Fibroblast of pulmonary artery (primary cell): ENCODE data around the gene SHLD1.
"Not testable (repeated sequence)": the region's sequence is repeated elsewhere in the genome, so short reads cannot be mapped to it uniquely, and the experiment has no call there.

Experiments
- DNase-seq: peaks from one replicate; pipeline ENCODE4 v3.0.0-alpha.2; 2010; ENCODE audit warnings: low read depth
- H3K4me3 ChIP-seq: replicated peaks from 2 replicates; pipeline ENCODE4 v1.5.1; 2011; ENCODE audit warnings: low read depth, mild to moderate bottlenecking, control low read depth, low read length, moderate library complexity
- TF ChIP-seq, protein P1 (sequence below): IDR thresholded peaks from 2 replicates; pipeline ENCODE4 v1.5.1; 2011; ENCODE audit warnings: mild to moderate bottlenecking, control low read depth, low read length, inconsistent platforms; ENCODE audit errors: missing control alignments

Gene SHLD1

DNA sequence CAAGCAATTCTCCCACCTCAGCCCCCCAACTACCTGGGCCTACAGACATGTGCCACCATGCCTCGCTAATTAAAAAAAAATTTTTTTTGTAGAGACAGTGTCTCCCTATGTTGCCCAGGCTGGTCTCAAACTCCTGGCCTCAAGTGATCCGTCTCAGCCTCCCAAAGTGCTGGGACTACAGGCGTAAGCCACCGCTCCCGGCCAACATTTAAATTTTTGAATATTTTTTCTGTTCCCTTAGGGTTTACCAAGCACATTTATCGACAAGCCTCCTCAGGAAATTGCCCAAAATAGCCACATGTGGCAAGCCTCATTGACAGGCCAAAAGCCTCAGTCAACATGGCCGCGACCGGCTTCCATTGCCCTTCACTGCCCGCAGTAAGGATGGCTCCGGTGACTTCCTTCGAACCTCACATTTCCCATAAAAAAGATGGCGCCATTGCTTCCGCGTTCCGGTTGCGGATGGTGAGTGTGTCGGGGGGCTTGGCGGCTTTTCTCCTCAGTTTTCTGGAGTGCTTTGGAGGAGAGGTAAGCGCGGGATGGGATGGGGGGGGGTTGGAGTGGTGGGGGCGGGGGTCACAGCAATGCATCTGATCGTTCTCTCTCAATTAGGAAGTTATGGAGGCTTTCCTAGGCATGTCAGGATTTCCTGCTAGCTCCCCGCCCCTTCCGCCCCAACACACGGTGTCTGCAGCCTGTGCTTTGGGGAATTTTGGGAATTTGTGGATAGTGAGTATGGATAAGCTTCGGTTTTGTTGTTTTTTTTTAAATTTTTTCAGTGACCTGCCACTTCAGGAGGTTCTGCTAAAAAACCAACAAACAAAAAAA lies at the start of gene SHLD1:
Gene SHLD1, plus strand, starts transcription at position 450 of the 828 bp plus-strand sequence. CDS start 22,465 bp downstream, outside the sequence.
- DNase-seq, result peak; percentile 92
- TF ChIP-seq, protein P1, sequence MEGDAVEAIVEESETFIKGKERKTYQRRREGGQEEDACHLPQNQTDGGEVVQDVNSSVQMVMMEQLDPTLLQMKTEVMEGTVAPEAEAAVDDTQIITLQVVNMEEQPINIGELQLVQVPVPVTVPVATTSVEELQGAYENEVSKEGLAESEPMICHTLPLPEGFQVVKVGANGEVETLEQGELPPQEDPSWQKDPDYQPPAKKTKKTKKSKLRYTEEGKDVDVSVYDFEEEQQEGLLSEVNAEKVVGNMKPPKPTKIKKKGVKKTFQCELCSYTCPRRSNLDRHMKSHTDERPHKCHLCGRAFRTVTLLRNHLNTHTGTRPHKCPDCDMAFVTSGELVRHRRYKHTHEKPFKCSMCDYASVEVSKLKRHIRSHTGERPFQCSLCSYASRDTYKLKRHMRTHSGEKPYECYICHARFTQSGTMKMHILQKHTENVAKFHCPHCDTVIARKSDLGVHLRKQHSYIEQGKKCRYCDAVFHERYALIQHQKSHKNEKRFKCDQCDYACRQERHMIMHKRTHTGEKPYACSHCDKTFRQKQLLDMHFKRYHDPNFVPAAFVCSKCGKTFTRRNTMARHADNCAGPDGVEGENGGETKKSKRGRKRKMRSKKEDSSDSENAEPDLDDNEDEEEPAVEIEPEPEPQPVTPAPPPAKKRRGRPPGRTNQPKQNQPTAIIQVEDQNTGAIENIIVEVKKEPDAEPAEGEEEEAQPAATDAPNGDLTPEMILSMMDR, result no peak
- peak within 1 kb of the TSS; percentile 65 for H3K4me3 ChIP-seq

GRCh38 chr20:5702339-5702738 lies 47.9 kb upstream of the SHLD1 start:
- not testable (repeated sequence) for DNase-seq, H3K4me3 ChIP-seq

DNA sequence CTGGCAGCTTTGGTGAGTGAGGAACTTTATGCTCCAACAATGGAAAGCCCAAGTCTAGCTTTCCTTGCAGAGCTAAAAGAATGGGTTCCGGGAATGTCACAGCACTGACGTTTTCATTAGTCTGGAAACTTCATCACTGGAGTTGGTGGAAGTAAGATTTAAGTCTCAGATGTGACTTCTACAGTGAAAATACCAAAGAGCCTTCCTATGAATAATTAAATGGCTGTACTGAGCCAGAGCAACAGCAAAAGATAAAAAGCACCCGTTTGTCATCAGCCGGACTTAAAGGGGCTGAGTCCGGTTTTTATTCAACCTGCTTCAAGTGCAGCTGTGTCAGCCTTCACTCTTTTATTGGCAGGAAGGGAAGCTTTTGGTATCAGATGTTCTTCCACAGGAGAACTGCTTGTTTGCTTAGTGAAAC lies 46.5 kb upstream of the SHLD1 start:
- DNase-seq, result no peak
- no peak overlapping the region for H3K4me3 ChIP-seq
- TF ChIP-seq, protein P1, result no peak

GRCh38 chr20:5705827-5706226 lies 44.4 kb upstream of the SHLD1 start:
- DNase-seq, result no peak
- TF ChIP-seq, protein P1, result no peak
- H3K4me3 ChIP-seq, result no peak overlapping the region

DNA sequence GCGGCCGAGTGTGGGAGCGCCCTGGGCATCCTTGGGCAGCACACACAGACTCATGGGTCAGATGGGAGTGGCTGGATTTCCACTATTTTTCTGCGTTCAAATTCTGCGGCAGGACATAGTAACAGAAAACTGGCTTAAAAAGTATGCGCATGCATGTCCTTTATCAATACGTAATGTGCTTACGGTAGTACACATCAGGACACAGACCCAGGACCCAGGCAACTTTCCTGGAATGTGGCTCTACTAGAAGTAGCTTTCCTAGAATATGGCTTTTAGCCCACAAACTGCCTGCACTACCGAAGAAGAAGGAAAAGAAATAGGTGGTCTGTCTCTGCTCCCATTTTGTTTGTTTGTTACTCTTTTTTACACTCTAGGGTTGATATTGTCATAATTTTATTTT lies 43.4 kb upstream of the SHLD1 start:
- DNase-seq, result no peak
- TF ChIP-seq, protein P1, result no peak
- no peak overlapping the region for H3K4me3 ChIP-seq

GRCh38 chr20:5710551-5710950 lies 39.6 kb upstream of the SHLD1 start:
- no peak for DNase-seq
- TF ChIP-seq, protein P1, result no peak
- H3K4me3 ChIP-seq, result no peak overlapping the region

DNA sequence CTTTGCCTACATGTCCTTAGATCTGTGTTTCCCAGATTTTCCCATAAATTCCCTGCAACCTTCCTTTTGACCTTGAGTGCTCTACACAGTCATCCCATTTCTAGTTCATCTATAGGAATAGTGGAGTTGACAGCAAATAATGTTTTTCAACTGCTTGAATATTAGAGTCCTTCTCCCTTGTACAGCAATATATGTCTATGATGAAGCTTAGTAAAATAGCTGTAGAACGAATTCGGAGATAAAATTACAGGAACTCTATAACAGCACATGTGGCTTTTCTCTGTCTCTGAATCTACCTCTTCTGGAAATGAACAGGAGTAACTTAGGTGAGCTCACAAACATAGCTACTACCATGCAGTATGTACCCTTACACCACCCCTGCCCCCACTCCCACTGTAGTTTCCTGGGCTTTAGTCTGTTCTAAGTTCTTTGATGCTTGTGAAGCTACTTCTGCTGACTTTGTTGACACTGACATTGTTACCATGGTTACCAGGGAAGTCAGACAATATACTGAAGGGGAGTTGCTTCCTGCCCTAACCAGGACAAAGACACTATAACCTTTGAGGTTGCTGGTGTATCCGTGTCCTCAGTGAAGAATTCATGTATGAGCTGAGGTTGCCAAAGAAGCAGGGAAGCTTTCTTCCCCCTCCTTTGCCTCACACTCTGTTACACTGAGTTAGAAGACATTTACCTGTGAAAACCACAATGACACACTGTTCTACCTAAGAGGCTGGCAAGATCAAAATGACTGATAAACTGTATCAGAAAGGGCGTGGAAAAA lies 35.8 kb upstream of the SHLD1 start:
- no peak overlapping the region for H3K4me3 ChIP-seq
- TF ChIP-seq, protein P1, result no peak
- DNase-seq, result peak; percentile 94
